K562 (cell line): Measurements from ENCODE around the gene NAA38. TPM values are rescaled to one million over a fixed set of nuclear protein-coding genes. Genes with fewer than 3 reads are reported as not detected.

Source experiments
- FIP1L1 ChIP-seq: fragments of 200-400 bp; formaldehyde crosslinking; IDR thresholded peaks from 2 replicates; pipeline ENCODE4 v1.6.1; 2018; ENCODE audit warnings: mild to moderate bottlenecking, low read depth, low read length; ENCODE audit not compliant: poor library complexity, severe bottlenecking
- GABPB2 ChIP-seq: fragments of 250-450 bp; sonication (Bioruptor Pico); conservative IDR thresholded peaks from 2 replicates; pipeline ENCODE4 v1.5.1; 2021; ENCODE audit warnings: mild to moderate bottlenecking
- ZC3H11A ChIP-seq: IDR thresholded peaks from 2 replicates; pipeline ENCODE4 v1.6.1; 2012; ENCODE audit warnings: low read depth, low read length, improper control_type of control experiment
- ZNF408 ChIP-seq: fragments of 250-450 bp; sonication (Bioruptor Pico); IDR thresholded peaks from 2 replicates; pipeline ENCODE4 v1.4.0; 2020; ENCODE audit warnings: low read depth, mild to moderate bottlenecking, moderate library complexity
- ZNF830 ChIP-seq: fragments of 250-450 bp; sonication (Bioruptor Pico); IDR thresholded peaks from 2 replicates; pipeline ENCODE4 v1.5.0; 2021; ENCODE audit warnings: mild to moderate bottlenecking
- polyA plus RNA-seq, 8 experiments: library from polyadenylated mRNA; depleted of rRNA in 4 of 8; stranded (reverse) in 5 of 8; unstranded in 3 of 8; fragments of >200 nt; fragmentation: Nextera tagmentation in 2 of 8; fragmentation: Illumina TruSeq in 1 of 8; extraction: Ambion mirVana in 2 of 8; extraction: Trizol in 1 of 8; gene quantifications; 2 replicates each; pipeline versions ENCODE4 v1.2.1 to v1.2.3, GENCODE V29; 2011 to 2014; ENCODE audit warnings: inconsistent platforms in 1 of 8, missing spikeins in 1 of 8
- total RNA-seq, 7 experiments: library from RNA; depleted of rRNA in 6 of 7; stranded (reverse); fragments of >200 nt in 6 of 7; fragmentation: Illumina TruSeq in 2 of 7; extraction: Trizol in 2 of 7; gene quantifications; 2 replicates each; pipeline versions ENCODE4 v1.2.1 to v1.2.3, GENCODE V29; 2011 to 2021; ENCODE audit warnings: low replicate concordance in 1 of 7
- TF ChIP-seq, protein P1 (sequence below): fragments of 250-450 bp; sonication (Bioruptor Pico); IDR thresholded peaks from 2 replicates; pipeline ENCODE4 v1.8.0; 2022; ENCODE audit warnings: moderate library complexity, mild to moderate bottlenecking, inconsistent platforms
- TF ChIP-seq, protein P2 (sequence below): fragments of 250-450 bp; sonication (Bioruptor Pico); IDR thresholded peaks from 2 replicates; pipeline ENCODE4 v1.9.0; 2021; ENCODE audit warnings: mild to moderate bottlenecking
- TF ChIP-seq, protein P3 (sequence below): IDR thresholded peaks from 3 replicates; pipeline ENCODE4 v1.6.1; 2011; ENCODE audit warnings: borderline replicate concordance, mild to moderate bottlenecking; ENCODE audit not compliant: insufficient read length, insufficient read depth

Gene NAA38
- total and polyA plus RNA-seq, 9 of the 15 experiments (the other 6 are each of a cell fraction or from before 2014, with no cell fraction given) = 16.4 to 99.8 (median 57.3) TPM

DNA sequence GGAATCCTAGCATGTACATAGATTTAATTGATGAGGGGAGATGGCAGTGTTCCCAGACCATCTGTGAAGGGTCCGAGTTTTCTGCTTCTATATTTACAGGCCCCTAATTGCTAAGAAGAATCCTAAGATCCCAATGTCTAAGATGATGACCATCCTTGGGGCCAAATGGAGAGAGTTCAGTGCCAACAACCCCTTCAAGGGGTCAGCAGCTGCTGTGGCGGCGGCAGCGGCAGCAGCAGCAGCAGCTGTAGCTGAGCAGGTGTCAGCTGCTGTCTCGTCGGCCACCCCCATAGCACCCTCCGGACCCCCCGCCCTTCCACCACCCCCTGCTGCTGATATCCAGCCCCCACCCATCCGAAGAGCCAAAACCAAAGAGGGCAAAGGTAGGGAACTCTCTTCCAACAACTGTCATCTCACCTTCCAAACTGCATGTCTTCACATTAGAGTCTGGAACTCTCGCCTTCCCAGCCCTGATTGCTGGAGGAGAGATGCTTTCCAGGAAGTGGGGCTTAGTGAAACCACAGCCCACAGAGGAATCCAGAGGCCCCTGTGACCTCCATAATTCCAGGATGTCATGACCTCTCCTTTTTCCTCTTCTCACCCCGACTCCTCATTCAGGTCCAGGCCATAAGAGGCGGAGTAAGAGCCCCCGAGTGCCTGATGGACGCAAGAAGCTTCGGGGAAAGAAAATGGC is 36.0 kb upstream of the NAA38 start (continued):
- TF ChIP-seq, protein P1, sequence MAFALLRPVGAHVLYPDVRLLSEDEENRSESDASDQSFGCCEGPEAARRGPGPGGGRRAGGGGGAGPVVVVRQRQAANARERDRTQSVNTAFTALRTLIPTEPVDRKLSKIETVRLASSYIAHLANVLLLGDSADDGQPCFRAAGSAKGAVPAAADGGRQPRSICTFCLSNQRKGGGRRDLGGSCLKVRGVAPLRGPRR = no peak
- TF ChIP-seq ZC3H11A = no peak
- no peak for TF ChIP-seq ZNF408 (CRISPR knock-in tag)
- TF ChIP-seq, protein P2, sequence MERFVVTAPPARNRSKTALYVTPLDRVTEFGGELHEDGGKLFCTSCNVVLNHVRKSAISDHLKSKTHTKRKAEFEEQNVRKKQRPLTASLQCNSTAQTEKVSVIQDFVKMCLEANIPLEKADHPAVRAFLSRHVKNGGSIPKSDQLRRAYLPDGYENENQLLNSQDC = no peak
- TF ChIP-seq, protein P3, sequence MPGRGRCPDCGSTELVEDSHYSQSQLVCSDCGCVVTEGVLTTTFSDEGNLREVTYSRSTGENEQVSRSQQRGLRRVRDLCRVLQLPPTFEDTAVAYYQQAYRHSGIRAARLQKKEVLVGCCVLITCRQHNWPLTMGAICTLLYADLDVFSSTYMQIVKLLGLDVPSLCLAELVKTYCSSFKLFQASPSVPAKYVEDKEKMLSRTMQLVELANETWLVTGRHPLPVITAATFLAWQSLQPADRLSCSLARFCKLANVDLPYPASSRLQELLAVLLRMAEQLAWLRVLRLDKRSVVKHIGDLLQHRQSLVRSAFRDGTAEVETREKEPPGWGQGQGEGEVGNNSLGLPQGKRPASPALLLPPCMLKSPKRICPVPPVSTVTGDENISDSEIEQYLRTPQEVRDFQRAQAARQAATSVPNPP = no peak
- no peak for TF ChIP-seq ZNF830 (CRISPR knock-in tag)
- no peak for TF ChIP-seq FIP1L1
- no peak for TF ChIP-seq GABPB2 (CRISPR knock-in tag)
